ENCODE results near the gene LZTS2. TPM values are rescaled to one million over a fixed set of nuclear protein-coding genes. Genes with fewer than 3 reads are reported as not detected.

LZTS2 gene
- total RNA-seq, 1 experiment from 2014 or later: 69.1 TPM

GRCh38 chr10:101005869-101006567 lies 6.4 kb downstream of the LZTS2 start:
- no peak overlapping the region for H2AFZ ChIP-seq (ENCODE audit: low read length)
- no peak overlapping the region for H3K4me2 ChIP-seq (ENCODE audit: insufficient read depth, insufficient read length, low read length)
- H3K27ac ChIP-seq (ENCODE audit: insufficient read length, low read depth, low read length): no peak overlapping the region
- H2AK5ac ChIP-seq (ENCODE audit: insufficient read length, low read length): no peak overlapping the region
- no peak overlapping the region for H3K4ac ChIP-seq (ENCODE audit: low read depth, low read length)
- Mint-ChIP-seq H3K4me3 (peak overlapping the region in 1 of 2 experiments; percentile 29; a peak in 1 of 5 replicates), H3K4me1 (peaks cover 6 to 21% of the 10 kb centered on the region in 2 experiments), H3K27ac (peak overlapping the region in 2 of 3 experiments; percentile 44 to 68; a peak in 1 of 7 replicates), H3K36me3 (ENCODE audit: insufficient read depth in 1 of 3, low read depth in 3 of 3) (peaks cover 18 to 44% (median 40%) of the 10 kb centered on the region in 3 experiments; a peak in 6 of 7 replicates), H3K9me3 (no peaks in the 10 kb centered on the region), H3K27me3 (ENCODE audit: low read depth) (no peaks in the 10 kb centered on the region; the same call in 1 of the 2 replicates)
- no peak overlapping the region for H4K91ac ChIP-seq (ENCODE audit: insufficient read length, low read depth, low read length)
- TF ChIP-seq, protein P1, sequence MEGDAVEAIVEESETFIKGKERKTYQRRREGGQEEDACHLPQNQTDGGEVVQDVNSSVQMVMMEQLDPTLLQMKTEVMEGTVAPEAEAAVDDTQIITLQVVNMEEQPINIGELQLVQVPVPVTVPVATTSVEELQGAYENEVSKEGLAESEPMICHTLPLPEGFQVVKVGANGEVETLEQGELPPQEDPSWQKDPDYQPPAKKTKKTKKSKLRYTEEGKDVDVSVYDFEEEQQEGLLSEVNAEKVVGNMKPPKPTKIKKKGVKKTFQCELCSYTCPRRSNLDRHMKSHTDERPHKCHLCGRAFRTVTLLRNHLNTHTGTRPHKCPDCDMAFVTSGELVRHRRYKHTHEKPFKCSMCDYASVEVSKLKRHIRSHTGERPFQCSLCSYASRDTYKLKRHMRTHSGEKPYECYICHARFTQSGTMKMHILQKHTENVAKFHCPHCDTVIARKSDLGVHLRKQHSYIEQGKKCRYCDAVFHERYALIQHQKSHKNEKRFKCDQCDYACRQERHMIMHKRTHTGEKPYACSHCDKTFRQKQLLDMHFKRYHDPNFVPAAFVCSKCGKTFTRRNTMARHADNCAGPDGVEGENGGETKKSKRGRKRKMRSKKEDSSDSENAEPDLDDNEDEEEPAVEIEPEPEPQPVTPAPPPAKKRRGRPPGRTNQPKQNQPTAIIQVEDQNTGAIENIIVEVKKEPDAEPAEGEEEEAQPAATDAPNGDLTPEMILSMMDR (conservative IDR thresholded peaks at IDR 0.05): no peak
- no peak overlapping the region for H4K8ac ChIP-seq (replicated peaks; ENCODE audit: insufficient read length, low read depth, low read length)
- no peaks in the 10 kb centered on the region; the same call in 1 of the 2 replicates for H3K79me2 ChIP-seq (ENCODE audit: insufficient read depth, low read length)
- H2BK20ac ChIP-seq (ENCODE audit: low read depth, low read length, poor library complexity, severe bottlenecking): no peak overlapping the region
- H2BK5ac ChIP-seq (ENCODE audit: insufficient read length, low read length): no peak overlapping the region
- H3K23me2 ChIP-seq (ENCODE audit: insufficient read length, low read depth, low read length, poor library complexity, severe bottlenecking): no peaks in the 10 kb centered on the region
- no peaks in the 10 kb centered on the region for H4K20me1 ChIP-seq (ENCODE audit: control insufficient read depth, insufficient read depth, insufficient read length)
- no peaks in the 10 kb centered on the region for H3K9me3 ChIP-seq (ENCODE audit: control insufficient read depth, low read depth, low read length)
- no peak overlapping the region for H3K9ac ChIP-seq (ENCODE audit: extremely low read depth, insufficient read length, low read length)
- no peak overlapping the region for H2BK15ac ChIP-seq (ENCODE audit: low read depth, low read length)
- no peaks in the 10 kb centered on the region for H3K4me1 ChIP-seq (ENCODE audit: insufficient read depth, low read length)
- WGBS (ENCODE audit: extremely low coverage, insufficient read length, low lambda C conversion rate): no CpG with 5 or more reads among the region's 4 CpGs
- no peaks in the 10 kb centered on the region for H3K79me1 ChIP-seq (ENCODE audit: insufficient read depth, low read depth, low read length, poor library complexity, severe bottlenecking)
- no peak overlapping the region for H3K56ac ChIP-seq (ENCODE audit: insufficient read length, low read depth, low read length)
- no peak overlapping the region for H2BK12ac ChIP-seq (ENCODE audit: insufficient read length, low read depth, low read length)
- H3K23ac ChIP-seq (ENCODE audit: insufficient read length, low read depth, low read length): no peak overlapping the region
- H3K27me3 ChIP-seq (ENCODE audit: insufficient read depth, low read length): no peaks in the 10 kb centered on the region
- no peak overlapping the region for H3K14ac ChIP-seq (ENCODE audit: insufficient read depth, low read length)
- no peak overlapping the region for H4K5ac ChIP-seq (ENCODE audit: insufficient read length, low read depth, low read length)
- no peak overlapping the region for H3T11ph ChIP-seq (ENCODE audit: low read length)
- H2BK120ac ChIP-seq (ENCODE audit: low read depth, low read length, poor library complexity, severe bottlenecking): no peak overlapping the region
- H3K18ac ChIP-seq (ENCODE audit: insufficient read length, low read depth, low read length): no peak overlapping the region
- no peak for DNase-seq
